SK-N-SH treated with all-trans-retinoic acid at 6 μM for 48 hours (cell line): ENCODE data around the gene CACNA1S.

Experiments
- ATAC-seq: fragments of 200-7000 bp; cut with Tn5 transposase; 3 replicates; pipeline ENCODE4 v1.9.1; 2020; ENCODE audit warnings: mild to moderate bottlenecking, moderate library complexity
- ARNTL ChIP-seq: fragments of 450-650 bp; formaldehyde crosslinking; IDR thresholded peaks from 2 replicates; pipeline ENCODE4 v1.5.0; 2020; ENCODE audit warnings: low read depth, mild to moderate bottlenecking, moderate library complexity, borderline replicate concordance
- BACH2 ChIP-seq: fragments of 250-450 bp; sonication (Bioruptor Pico); IDR thresholded peaks from 2 replicates; pipeline ENCODE4 v1.9.0; 2021; ENCODE audit warnings: mild to moderate bottlenecking, borderline replicate concordance
- CSDC2 ChIP-seq: fragments of 250-450 bp; sonication (Bioruptor Pico); IDR thresholded peaks from 2 replicates; pipeline ENCODE4 v1.5.0; 2020; ENCODE audit warnings: mild to moderate bottlenecking, moderate library complexity
- CSRNP3 ChIP-seq: fragments of 250-450 bp; sonication (Bioruptor Pico); IDR thresholded peaks from 2 replicates; pipeline ENCODE4 v1.5.1; 2021; ENCODE audit warnings: mild to moderate bottlenecking, moderate library complexity
- ESRRG ChIP-seq: fragments of 250-450 bp; sonication (Bioruptor Pico); IDR thresholded peaks from 2 replicates; pipeline ENCODE4 v1.6.1; 2021; ENCODE audit warnings: mild to moderate bottlenecking
- GLIS3 ChIP-seq: fragments of 250-450 bp; sonication (Bioruptor Pico); IDR thresholded peaks from 2 replicates; pipeline ENCODE4 v1.5.0; 2020; ENCODE audit warnings: mild to moderate bottlenecking, moderate library complexity
- ISL1 ChIP-seq: fragments of 250-450 bp; sonication (Bioruptor Pico); IDR thresholded peaks from 2 replicates; pipeline ENCODE4 v2.1.2; 2022; ENCODE audit warnings: mild to moderate bottlenecking, moderate library complexity
- OSR1 ChIP-seq: fragments of 250-450 bp; sonication (Bioruptor Pico); IDR thresholded peaks from 2 replicates; pipeline ENCODE4 v1.8.0; 2022; ENCODE audit warnings: moderate library complexity, mild to moderate bottlenecking, inconsistent platforms
- PPARA ChIP-seq: fragments of 250-450 bp; sonication (Bioruptor Pico); IDR thresholded peaks from 2 replicates; pipeline ENCODE4 v1.5.0; 2020; ENCODE audit warnings: mild to moderate bottlenecking, borderline replicate concordance
- RARB ChIP-seq: fragments of 250-450 bp; sonication (Bioruptor Pico); IDR thresholded peaks from 2 replicates; pipeline ENCODE4 v1.8.0; 2021; ENCODE audit warnings: mild to moderate bottlenecking, moderate library complexity
- SNAI2 ChIP-seq: fragments of 250-450 bp; sonication (Bioruptor Pico); IDR thresholded peaks from 2 replicates; pipeline ENCODE4 v1.5.0; 2020; ENCODE audit warnings: mild to moderate bottlenecking, moderate library complexity
- TCF4 ChIP-seq: fragments of 250-450 bp; sonication (Bioruptor Pico); IDR thresholded peaks from 2 replicates; pipeline ENCODE4 v1.8.0; 2021; ENCODE audit warnings: mild to moderate bottlenecking, moderate library complexity, borderline replicate concordance
- ZC3H10 ChIP-seq: fragments of 250-450 bp; sonication (Bioruptor Pico); IDR thresholded peaks from 2 replicates; pipeline ENCODE4 v1.5.1; 2021; ENCODE audit warnings: mild to moderate bottlenecking, moderate library complexity
- ZFP3 ChIP-seq: fragments of 250-450 bp; sonication (Bioruptor Pico); IDR thresholded peaks from 2 replicates; pipeline ENCODE4 v1.5.0; 2020; ENCODE audit warnings: mild to moderate bottlenecking, moderate library complexity
- ZFP30 ChIP-seq: fragments of 450-650 bp; formaldehyde crosslinking; IDR thresholded peaks from 2 replicates; pipeline ENCODE4 v1.5.0; 2022; ENCODE audit warnings: mild to moderate bottlenecking, moderate library complexity
- ZNF565 ChIP-seq: fragments of 450-650 bp; formaldehyde crosslinking; conservative IDR thresholded peaks from 2 replicates; pipeline ENCODE4 v1.5.0; 2020; ENCODE audit warnings: low read depth, mild to moderate bottlenecking, moderate library complexity
- ZNF70 ChIP-seq: fragments of 450-650 bp; formaldehyde crosslinking; IDR thresholded peaks from 2 replicates; pipeline ENCODE4 v1.5.0; 2020; ENCODE audit warnings: mild to moderate bottlenecking, moderate library complexity
- TF ChIP-seq, protein P1 (sequence below): fragments of 250-450 bp; sonication (Bioruptor Pico); IDR thresholded peaks from 2 replicates; pipeline ENCODE4 v1.5.0; 2020; ENCODE audit warnings: mild to moderate bottlenecking, moderate library complexity
- TF ChIP-seq, protein P2 (sequence below): fragments of 250-450 bp; sonication (Bioruptor Pico); IDR thresholded peaks from 2 replicates; pipeline ENCODE4 v1.8.0; 2020; ENCODE audit warnings: mild to moderate bottlenecking, moderate library complexity, borderline replicate concordance
- TF ChIP-seq, protein P3 (sequence below): fragments of 250-450 bp; sonication (Bioruptor Pico); IDR thresholded peaks from 2 replicates; pipeline ENCODE4 v1.5.1; 2020; ENCODE audit warnings: low read depth, mild to moderate bottlenecking, moderate library complexity

Gene CACNA1S

GRCh38 chr1:201112173-201112731 lies at the start of gene CACNA1S:
Gene CACNA1S (minus strand): TSS chr1:201112426. CDS start chr1:201112339, 87 bp downstream.
- TF ChIP-seq ARNTL (CRISPR knock-in tag) (no peak), ZC3H10 (no peak), SNAI2 (CRISPR knock-in tag) (no peak), OSR1 (no peak), BACH2 (CRISPR knock-in tag) (no peak), ZNF565 (CRISPR knock-in tag) (no peak), CSRNP3 (CRISPR knock-in tag) (no peak), ZNF70 (CRISPR knock-in tag) (no peak), RARB (CRISPR knock-in tag) (no peak), ESRRG (no peak), GLIS3 (CRISPR knock-in tag) (no peak), TCF4 (CRISPR knock-in tag) (no peak), ZFP30 (no peak), ZFP3 (CRISPR knock-in tag) (no peak), PPARA (CRISPR knock-in tag) (no peak), CSDC2 (CRISPR knock-in tag) (no peak), ISL1 (no peak)
- TF ChIP-seq, protein P1, sequence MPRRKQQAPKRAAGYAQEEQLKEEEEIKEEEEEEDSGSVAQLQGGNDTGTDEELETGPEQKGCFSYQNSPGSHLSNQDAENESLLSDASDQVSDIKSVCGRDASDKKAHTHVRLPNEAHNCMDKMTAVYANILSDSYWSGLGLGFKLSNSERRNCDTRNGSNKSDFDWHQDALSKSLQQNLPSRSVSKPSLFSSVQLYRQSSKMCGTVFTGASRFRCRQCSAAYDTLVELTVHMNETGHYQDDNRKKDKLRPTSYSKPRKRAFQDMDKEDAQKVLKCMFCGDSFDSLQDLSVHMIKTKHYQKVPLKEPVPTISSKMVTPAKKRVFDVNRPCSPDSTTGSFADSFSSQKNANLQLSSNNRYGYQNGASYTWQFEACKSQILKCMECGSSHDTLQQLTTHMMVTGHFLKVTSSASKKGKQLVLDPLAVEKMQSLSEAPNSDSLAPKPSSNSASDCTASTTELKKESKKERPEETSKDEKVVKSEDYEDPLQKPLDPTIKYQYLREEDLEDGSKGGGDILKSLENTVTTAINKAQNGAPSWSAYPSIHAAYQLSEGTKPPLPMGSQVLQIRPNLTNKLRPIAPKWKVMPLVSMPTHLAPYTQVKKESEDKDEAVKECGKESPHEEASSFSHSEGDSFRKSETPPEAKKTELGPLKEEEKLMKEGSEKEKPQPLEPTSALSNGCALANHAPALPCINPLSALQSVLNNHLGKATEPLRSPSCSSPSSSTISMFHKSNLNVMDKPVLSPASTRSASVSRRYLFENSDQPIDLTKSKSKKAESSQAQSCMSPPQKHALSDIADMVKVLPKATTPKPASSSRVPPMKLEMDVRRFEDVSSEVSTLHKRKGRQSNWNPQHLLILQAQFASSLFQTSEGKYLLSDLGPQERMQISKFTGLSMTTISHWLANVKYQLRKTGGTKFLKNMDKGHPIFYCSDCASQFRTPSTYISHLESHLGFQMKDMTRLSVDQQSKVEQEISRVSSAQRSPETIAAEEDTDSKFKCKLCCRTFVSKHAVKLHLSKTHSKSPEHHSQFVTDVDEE (CRISPR knock-in tag), result no peak
- TF ChIP-seq, protein P2, sequence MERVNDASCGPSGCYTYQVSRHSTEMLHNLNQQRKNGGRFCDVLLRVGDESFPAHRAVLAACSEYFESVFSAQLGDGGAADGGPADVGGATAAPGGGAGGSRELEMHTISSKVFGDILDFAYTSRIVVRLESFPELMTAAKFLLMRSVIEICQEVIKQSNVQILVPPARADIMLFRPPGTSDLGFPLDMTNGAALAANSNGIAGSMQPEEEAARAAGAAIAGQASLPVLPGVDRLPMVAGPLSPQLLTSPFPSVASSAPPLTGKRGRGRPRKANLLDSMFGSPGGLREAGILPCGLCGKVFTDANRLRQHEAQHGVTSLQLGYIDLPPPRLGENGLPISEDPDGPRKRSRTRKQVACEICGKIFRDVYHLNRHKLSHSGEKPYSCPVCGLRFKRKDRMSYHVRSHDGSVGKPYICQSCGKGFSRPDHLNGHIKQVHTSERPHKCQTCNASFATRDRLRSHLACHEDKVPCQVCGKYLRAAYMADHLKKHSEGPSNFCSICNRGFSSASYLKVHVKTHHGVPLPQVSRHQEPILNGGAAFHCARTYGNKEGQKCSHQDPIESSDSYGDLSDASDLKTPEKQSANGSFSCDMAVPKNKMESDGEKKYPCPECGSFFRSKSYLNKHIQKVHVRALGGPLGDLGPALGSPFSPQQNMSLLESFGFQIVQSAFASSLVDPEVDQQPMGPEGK (CRISPR knock-in tag), result no peak
- TF ChIP-seq, protein P3, sequence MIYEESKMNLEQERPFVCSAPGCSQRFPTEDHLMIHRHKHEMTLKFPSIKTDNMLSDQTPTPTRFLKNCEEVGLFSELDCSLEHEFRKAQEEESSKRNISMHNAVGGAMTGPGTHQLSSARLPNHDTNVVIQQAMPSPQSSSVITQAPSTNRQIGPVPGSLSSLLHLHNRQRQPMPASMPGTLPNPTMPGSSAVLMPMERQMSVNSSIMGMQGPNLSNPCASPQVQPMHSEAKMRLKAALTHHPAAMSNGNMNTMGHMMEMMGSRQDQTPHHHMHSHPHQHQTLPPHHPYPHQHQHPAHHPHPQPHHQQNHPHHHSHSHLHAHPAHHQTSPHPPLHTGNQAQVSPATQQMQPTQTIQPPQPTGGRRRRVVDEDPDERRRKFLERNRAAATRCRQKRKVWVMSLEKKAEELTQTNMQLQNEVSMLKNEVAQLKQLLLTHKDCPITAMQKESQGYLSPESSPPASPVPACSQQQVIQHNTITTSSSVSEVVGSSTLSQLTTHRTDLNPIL (CRISPR knock-in tag), result no peak
- ATAC-seq, result no peak

DNA sequence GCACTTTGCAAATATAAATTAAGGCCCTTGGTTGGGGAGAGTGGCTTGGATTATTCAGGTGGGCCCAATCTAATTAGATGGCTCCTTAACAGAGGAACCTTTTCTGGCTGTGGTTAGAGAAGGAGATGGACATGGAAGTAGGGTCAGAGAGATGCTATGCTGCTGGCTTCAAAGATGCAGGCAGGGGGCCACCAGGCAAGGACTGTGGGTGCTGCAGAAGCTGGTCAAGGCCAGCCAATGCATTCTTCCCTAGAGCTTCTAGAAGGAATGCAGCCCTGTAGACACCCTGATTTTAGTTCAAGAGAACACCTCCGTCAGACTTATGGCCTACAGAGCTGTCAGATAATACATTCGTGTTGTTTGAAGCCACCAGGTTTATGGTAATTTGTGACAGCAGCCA lies 45.7 kb upstream of the CACNA1S start:
- no peak for TF ChIP-seq ARNTL (CRISPR knock-in tag)
- TF ChIP-seq, all 23 proteins: peak for 0
- ATAC-seq, result no peak

- ATAC-seq, result no peak
- TF ChIP-seq OSR1 (no peak), ZNF70 (CRISPR knock-in tag) (no peak), SNAI2 (CRISPR knock-in tag) (no peak), ESRRG (no peak), RARB (CRISPR knock-in tag) (no peak), ZC3H10 (no peak), ZFP3 (CRISPR knock-in tag) (no peak), CSDC2 (CRISPR knock-in tag) (no peak), ISL1 (no peak), GLIS3 (CRISPR knock-in tag) (no peak)
- TF ChIP-seq, protein P3 (CRISPR knock-in tag), result no peak
Measured at GRCh38 chr1:201156819-201157218, 44.6 kb upstream of the CACNA1S start.

- no peak for TF ChIP-seq BACH2 (CRISPR knock-in tag)
- no peak for TF ChIP-seq PPARA (CRISPR knock-in tag)
- TF ChIP-seq GLIS3 (CRISPR knock-in tag), result no peak
- no peak for ATAC-seq
Measured at GRCh38 chr1:201156346-201156745, 44.1 kb upstream of the CACNA1S start.
